H9 (cell line): Measurements from ENCODE around the gene KRTAP1-3. TPM values are rescaled to one million over a fixed set of nuclear protein-coding genes. Genes with fewer than 3 reads are reported as not detected.
A peak's percentile ranks its signal among the peaks of the same experiment; 100 is the strongest.

Experiments
- DNase-seq: peaks from one replicate; pipeline ENCODE4 v3.0.0-alpha.2; 2017
- H2AFZ ChIP-seq: one replicate; pipeline ENCODE4 v1.6.1; 2013; ENCODE audit warnings: mild to moderate bottlenecking, low read length, control low read depth, moderate library complexity
- H2AK5ac ChIP-seq: 2 replicates; pipeline ENCODE4 v1.6.1; 2013; ENCODE audit warnings: low read length, control low read depth, mixed read lengths; ENCODE audit not compliant: insufficient read length
- H2BK120ac ChIP-seq: one replicate; pipeline ENCODE4 v1.6.1; 2013; ENCODE audit warnings: low read depth, mild to moderate bottlenecking, low read length, control low read depth, inconsistent platforms; ENCODE audit not compliant: poor library complexity, severe bottlenecking
- H2BK12ac ChIP-seq: 2 replicates; pipeline ENCODE4 v1.6.1; 2013; ENCODE audit warnings: low read length, control low read depth, mixed read lengths, low read depth; ENCODE audit not compliant: insufficient read length
- H2BK15ac ChIP-seq: 2 replicates; pipeline ENCODE4 v1.6.1; 2013; ENCODE audit warnings: low read depth, low read length, control low read depth
- H2BK20ac ChIP-seq: one replicate; pipeline ENCODE4 v1.6.1; 2013; ENCODE audit warnings: low read depth, mild to moderate bottlenecking, low read length, control low read depth, inconsistent platforms; ENCODE audit not compliant: poor library complexity, severe bottlenecking
- H2BK5ac ChIP-seq: 2 replicates; pipeline ENCODE4 v1.6.1; 2013; ENCODE audit warnings: low read length, control low read depth, mixed read lengths; ENCODE audit not compliant: insufficient read length
- H3K14ac ChIP-seq: 2 replicates; pipeline ENCODE4 v1.6.1; 2013; ENCODE audit warnings: low read length, control low read depth; ENCODE audit not compliant: insufficient read depth
- H3K18ac ChIP-seq: 2 replicates; pipeline ENCODE4 v1.6.1; 2013; ENCODE audit warnings: low read depth, mild to moderate bottlenecking, mixed read lengths, low read length, control low read depth; ENCODE audit not compliant: insufficient read length
- H3K23ac ChIP-seq: 2 replicates; pipeline ENCODE4 v1.6.1; 2013; ENCODE audit warnings: low read length, control low read depth, mixed read lengths, low read depth; ENCODE audit not compliant: insufficient read length
- H3K23me2 ChIP-seq: 2 replicates; pipeline ENCODE4 v1.6.1; 2013; ENCODE audit warnings: low read depth, mild to moderate bottlenecking, mixed read lengths, low read length, control low read depth; ENCODE audit not compliant: insufficient read length, poor library complexity, severe bottlenecking
- H3K27ac ChIP-seq: 2 replicates; pipeline ENCODE4 v1.5.1; 2013; ENCODE audit warnings: low read length, control low read depth, mixed read lengths, low read depth; ENCODE audit not compliant: insufficient read length
- H3K27me3 ChIP-seq: 2 replicates; pipeline ENCODE4 v1.6.1; 2013; ENCODE audit warnings: low read length, control low read depth, inconsistent platforms; ENCODE audit not compliant: insufficient read depth
- H3K4ac ChIP-seq: 2 replicates; pipeline ENCODE4 v1.6.1; 2013; ENCODE audit warnings: low read depth, mild to moderate bottlenecking, control low read depth, inconsistent platforms, low read length, moderate library complexity
- H3K4me1 ChIP-seq: 2 replicates; pipeline ENCODE4 v1.6.1; 2013; ENCODE audit warnings: low read length, control low read depth, inconsistent platforms; ENCODE audit not compliant: insufficient read depth
- H3K4me2 ChIP-seq: 2 replicates; pipeline ENCODE4 v1.6.1; 2013; ENCODE audit warnings: low read length, control low read depth, mixed read lengths; ENCODE audit not compliant: insufficient read length, insufficient read depth
- H3K56ac ChIP-seq: 2 replicates; pipeline ENCODE4 v1.6.1; 2013; ENCODE audit warnings: low read depth, mild to moderate bottlenecking, mixed read lengths, low read length, control low read depth; ENCODE audit not compliant: insufficient read length
- H3K79me1 ChIP-seq: 2 replicates; pipeline ENCODE4 v1.6.1; 2013; ENCODE audit warnings: low read depth, mild to moderate bottlenecking, moderate library complexity, low read length, control low read depth, inconsistent platforms; ENCODE audit not compliant: insufficient read depth, poor library complexity, severe bottlenecking
- H3K79me2 ChIP-seq: 2 replicates; pipeline ENCODE4 v1.6.1; 2013; ENCODE audit warnings: low read length, control low read depth, inconsistent platforms; ENCODE audit not compliant: insufficient read depth
- H3K9ac ChIP-seq: 2 replicates; pipeline ENCODE4 v1.6.1; 2013; ENCODE audit warnings: low read length, control low read depth, mixed read lengths; ENCODE audit not compliant: insufficient read length; ENCODE audit errors: extremely low read depth
- H3K9me3 ChIP-seq: one replicate; pipeline ENCODE4 v1.6.1; 2013; ENCODE audit warnings: low read depth, low read length, inconsistent platforms; ENCODE audit not compliant: control insufficient read depth
- H3T11ph ChIP-seq: one replicate; pipeline ENCODE4 v1.6.1; 2013; ENCODE audit warnings: mild to moderate bottlenecking, low read length, control low read depth, inconsistent platforms
- H4K20me1 ChIP-seq: one replicate; pipeline ENCODE4 v1.6.1; 2013; ENCODE audit not compliant: control insufficient read depth, insufficient read length, insufficient read depth
- H4K5ac ChIP-seq: 2 replicates; pipeline ENCODE4 v1.6.1; 2013; ENCODE audit warnings: low read depth, mild to moderate bottlenecking, mixed read lengths, low read length, control low read depth; ENCODE audit not compliant: insufficient read length
- H4K8ac ChIP-seq: replicated peaks from 2 replicates; pipeline ENCODE4 v1.6.1; 2013; ENCODE audit warnings: low read length, control low read depth, mixed read lengths, low read depth; ENCODE audit not compliant: insufficient read length
- H4K91ac ChIP-seq: 2 replicates; pipeline ENCODE4 v1.6.1; 2013; ENCODE audit warnings: low read depth, mild to moderate bottlenecking, moderate library complexity, mixed read lengths, low read length, control low read depth; ENCODE audit not compliant: insufficient read length
- H3K27ac Mint-ChIP-seq, 3 experiments: 2 replicates in 2 of 3; 3 replicates in 1 of 3; pipeline ENCODE4 v1.8.0; 2020 to 2021; ENCODE audit warnings: mixed read lengths in 3 of 3, mild to moderate bottlenecking in 1 of 3, moderate library complexity in 1 of 3
- H3K27me3 Mint-ChIP-seq: 2 replicates; pipeline ENCODE4 v1.8.0; 2021; ENCODE audit warnings: low read depth, mild to moderate bottlenecking, moderate library complexity, mixed read lengths
- H3K36me3 Mint-ChIP-seq, 3 experiments: 2 replicates in 2 of 3; 3 replicates in 1 of 3; pipeline ENCODE4 v1.8.0; 2020 to 2021; ENCODE audit warnings: low read depth in 3 of 3, mixed read lengths in 3 of 3; ENCODE audit not compliant: insufficient read depth in 1 of 3
- H3K4me1 Mint-ChIP-seq, 2 experiments: 2 replicates each; pipeline ENCODE4 v1.8.0; 2020; ENCODE audit warnings: mixed read lengths in 2 of 2
- H3K4me3 Mint-ChIP-seq, 2 experiments: 2 replicates in 1 of 2; 3 replicates in 1 of 2; pipeline ENCODE4 v1.8.0; 2020 to 2021; ENCODE audit warnings: mild to moderate bottlenecking in 2 of 2, mixed read lengths in 2 of 2, moderate library complexity in 1 of 2
- H3K9me3 Mint-ChIP-seq, 2 experiments: 2 replicates in 1 of 2; 3 replicates in 1 of 2; pipeline ENCODE4 v1.8.0; 2020; ENCODE audit warnings: mild to moderate bottlenecking in 2 of 2, mixed read lengths in 2 of 2, moderate library complexity in 1 of 2
- WGBS: extraction: QIAGEN DNeasy Blood & Tissue Kit; methylation state at CpG from one replicate; pipeline ENCODE4 v1.1.7; 2013; ENCODE audit warnings: missing lambda C conversion rate, low lambda C conversion rate, mixed read lengths; ENCODE audit not compliant: insufficient read length; ENCODE audit errors: extremely low coverage; 5-methylcytosine and 5-hydroxymethylcytosine counted together
- total RNA-seq: library from RNA; stranded (reverse); gene quantifications from 2 replicates; pipeline ENCODE4 v1.2.1, GENCODE V29; 2021
- TF ChIP-seq, protein P1 (sequence below): fragments of 200-600 bp; sonication (generic); conservative IDR thresholded peaks from 3 replicates; pipeline ENCODE4 v1.8.0; 2021; ENCODE audit warnings: antibody characterized with exemption, mild to moderate bottlenecking

The KRTAP1-3 gene
- total RNA-seq, 1 experiment from 2014 or later: not detected

DNA sequence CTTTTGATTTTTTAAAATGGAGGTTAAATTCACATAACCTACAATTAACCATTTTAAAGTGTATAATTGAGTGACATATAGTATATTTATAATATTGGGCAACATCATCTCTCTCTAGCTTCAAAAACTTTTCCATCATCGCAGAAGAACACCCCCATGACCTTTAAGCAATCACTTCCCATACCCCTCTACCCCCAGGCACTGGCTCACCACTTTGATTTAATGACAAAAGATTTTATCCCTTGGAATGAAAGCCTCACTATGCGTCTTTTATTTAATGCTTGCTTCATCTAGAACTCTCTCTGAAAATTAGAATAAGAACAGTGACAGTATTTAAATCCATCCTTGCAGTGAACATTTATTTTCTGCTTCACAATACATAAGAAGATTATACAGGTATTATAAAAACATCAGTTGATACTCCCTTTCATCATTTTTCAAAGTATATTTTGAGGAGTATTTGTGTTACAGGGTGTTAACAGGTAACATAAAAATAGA lies 3.2 kb upstream of the KRTAP1-3 start:
- Histone ChIP-seq H2BK12ac (no peak overlapping the region), H3K27me3 (no peaks in the 10 kb centered on the region), H3K23me2 (no peaks in the 10 kb centered on the region), H3K9ac (no peak overlapping the region), H4K5ac (no peak overlapping the region), H3K27ac (no peak overlapping the region), H3K4ac (no peak overlapping the region), H3K4me1 (peaks cover 2% of the 10 kb centered on the region; the same call in 1 of the 2 replicates), H2AFZ (no peak overlapping the region), H4K20me1 (no peaks in the 10 kb centered on the region), H4K8ac (no peak overlapping the region), H2BK20ac (no peak overlapping the region), H2BK120ac (no peak overlapping the region), H3K79me2 (no peaks in the 10 kb centered on the region), H2BK5ac (no peak overlapping the region), H2BK15ac (no peak overlapping the region), H3K23ac (no peak overlapping the region), H4K91ac (no peak overlapping the region), H3K14ac (no peak overlapping the region), H3K56ac (no peak overlapping the region), H2AK5ac (no peak overlapping the region), H3K9me3 (no peaks in the 10 kb centered on the region), H3K79me1 (no peaks in the 10 kb centered on the region), H3K18ac (no peak overlapping the region), H3T11ph (no peak overlapping the region), H3K4me2 (no peak overlapping the region)
- no peaks in the 10 kb centered on the region for H3K27me3 Mint-ChIP-seq
- WGBS: no CpG with 5 or more reads among the region's 2 CpGs
- peak overlapping the region in 1 of 3 experiments; percentile 12; a peak in 1 of 7 replicates for H3K27ac Mint-ChIP-seq
- no peaks in the 10 kb centered on the region; a peak in 1 of 5 replicates for H3K9me3 Mint-ChIP-seq
- H3K4me1 Mint-ChIP-seq: peaks cover 34 to 36% of the 10 kb centered on the region in 2 experiments
- no peaks in the 10 kb centered on the region; a peak in 1 of 7 replicates for H3K36me3 Mint-ChIP-seq
- TF ChIP-seq, protein P1, sequence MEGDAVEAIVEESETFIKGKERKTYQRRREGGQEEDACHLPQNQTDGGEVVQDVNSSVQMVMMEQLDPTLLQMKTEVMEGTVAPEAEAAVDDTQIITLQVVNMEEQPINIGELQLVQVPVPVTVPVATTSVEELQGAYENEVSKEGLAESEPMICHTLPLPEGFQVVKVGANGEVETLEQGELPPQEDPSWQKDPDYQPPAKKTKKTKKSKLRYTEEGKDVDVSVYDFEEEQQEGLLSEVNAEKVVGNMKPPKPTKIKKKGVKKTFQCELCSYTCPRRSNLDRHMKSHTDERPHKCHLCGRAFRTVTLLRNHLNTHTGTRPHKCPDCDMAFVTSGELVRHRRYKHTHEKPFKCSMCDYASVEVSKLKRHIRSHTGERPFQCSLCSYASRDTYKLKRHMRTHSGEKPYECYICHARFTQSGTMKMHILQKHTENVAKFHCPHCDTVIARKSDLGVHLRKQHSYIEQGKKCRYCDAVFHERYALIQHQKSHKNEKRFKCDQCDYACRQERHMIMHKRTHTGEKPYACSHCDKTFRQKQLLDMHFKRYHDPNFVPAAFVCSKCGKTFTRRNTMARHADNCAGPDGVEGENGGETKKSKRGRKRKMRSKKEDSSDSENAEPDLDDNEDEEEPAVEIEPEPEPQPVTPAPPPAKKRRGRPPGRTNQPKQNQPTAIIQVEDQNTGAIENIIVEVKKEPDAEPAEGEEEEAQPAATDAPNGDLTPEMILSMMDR: no peak
- no peak for DNase-seq
- no peak overlapping the region for H3K4me3 Mint-ChIP-seq
